GM12878 (cell line): ENCODE measurements around the gene MRGPRG. TPM values are rescaled to one million over a fixed set of nuclear protein-coding genes. Genes with fewer than 3 reads are reported as not detected.

Source experiments
- ATAC-seq: fragments of 200-7000 bp; cut with Tn5 transposase; 3 replicates; pipeline ENCODE4 v1.9.1; 2020; ENCODE audit warnings: mild to moderate bottlenecking, moderate library complexity
- BruUV-seq: library from RNA; stranded (reverse); fragments of 400-500 nt; replicated peaks from 2 replicates; lab custom pipeline; 2021; lab: Mats Ljungman, UMichigan
- CTCF ChIA-PET: fragments of 300-600 bp; sonication (Branson Sonifier 250); formaldehyde crosslinking; extraction: SDS; loops from one replicate; lab custom pipeline; 2021; ENCODE audit warnings: inconsistent platforms; lab: Yijun Ruan, JAX
- POLR2A ChIA-PET: fragments of 350-600 bp; formaldehyde crosslinking; extraction: SDS; loops from one replicate; lab custom pipeline; 2021; ENCODE audit warnings: inconsistent platforms; lab: Charles Lee
- RAD21 ChIA-PET: fragments of 300-600 bp; sonication (Branson Sonifier 250); formaldehyde crosslinking; loops from one replicate; lab custom pipeline; 2023; ENCODE audit warnings: antibody characterized with exemption; ENCODE audit not compliant: unreplicated experiment; lab: Charles Lee
- SMC1A ChIA-PET: fragments of 300-600 bp; sonication (Branson Sonifier 250); formaldehyde crosslinking; loops from one replicate; lab custom pipeline; 2023; ENCODE audit not compliant: unreplicated experiment, uncharacterized antibody; lab: Charles Lee
- DNase-seq: peaks from one replicate; pipeline ENCODE4 v3.0.0-alpha.2; 2011; ENCODE audit warnings: low read depth, low spot score
- FAIRE-seq: peaks from 3 replicates; lab custom pipeline; 2011; peaks lifted over from hg19 to GRCh38; lab: Jason Lieb, UNC
- H2AFZ ChIP-seq: 2 replicates; pipeline ENCODE4 v1.6.0; 2011; ENCODE audit warnings: low read depth, low read length, control low read depth; ENCODE audit not compliant: control insufficient read depth
- H3K27ac ChIP-seq: 2 replicates; pipeline ENCODE4 v1.5.1; 2011; ENCODE audit warnings: control low read depth; ENCODE audit not compliant: control insufficient read depth, insufficient read depth
- H3K27me3 ChIP-seq, 2 experiments: replicated peaks in 1 of 2; 2 replicates each; pipeline versions ENCODE4 v1.6.0 to v1.6.1; 2011; ENCODE audit warnings: low read length in 1 of 2; ENCODE audit not compliant: control insufficient read depth in 2 of 2, insufficient read depth in 2 of 2
- H3K36me3 ChIP-seq, 2 experiments: 2 replicates each; pipeline ENCODE4 v1.5.1; 2011; ENCODE audit warnings: low read length in 1 of 2; ENCODE audit not compliant: control insufficient read depth in 2 of 2, insufficient read depth in 2 of 2
- H3K4me1 ChIP-seq: 2 replicates; pipeline ENCODE4 v1.6.1; 2011; ENCODE audit warnings: mild to moderate bottlenecking, low read length, moderate library complexity, mixed read lengths; ENCODE audit not compliant: control insufficient read depth, insufficient read depth
- H3K4me2 ChIP-seq: 2 replicates; pipeline ENCODE4 v1.6.0; 2011; ENCODE audit warnings: control low read depth; ENCODE audit not compliant: control insufficient read depth, insufficient read depth
- H3K4me3 ChIP-seq: fragments of 200-600 bp; sonication (generic); 2 replicates; pipeline ENCODE4 v1.5.1; 2016
- H3K79me2 ChIP-seq: 2 replicates; pipeline ENCODE4 v1.6.0; 2011; ENCODE audit warnings: low read length; ENCODE audit not compliant: control insufficient read depth, insufficient read depth
- H3K9ac ChIP-seq: 2 replicates; pipeline ENCODE4 v1.8.0; 2011; ENCODE audit warnings: low read length, control low read depth, mixed read lengths; ENCODE audit not compliant: control insufficient read depth, insufficient read depth
- H3K9me3 ChIP-seq: replicated peaks from 3 replicates; pipeline ENCODE4 v1.5.1; 2011; ENCODE audit warnings: mild to moderate bottlenecking, low read length; ENCODE audit not compliant: control insufficient read depth, insufficient read depth
- H4K20me1 ChIP-seq: 2 replicates; pipeline ENCODE4 v1.6.0; 2011; ENCODE audit not compliant: control insufficient read depth, insufficient read depth
- HDAC2 ChIP-seq: fragments of 200-600 bp; sonication (generic); IDR thresholded peaks from 2 replicates; pipeline ENCODE4 v1.6.1; 2017
- NR2F1 ChIP-seq: fragments of 450-650 bp; conservative IDR thresholded peaks from 2 replicates; pipeline ENCODE4 v1.6.1; 2017; ENCODE audit warnings: mild to moderate bottlenecking
- NRF1 ChIP-seq: conservative IDR thresholded peaks from 2 replicates; pipeline ENCODE4 v1.6.1; 2011; ENCODE audit warnings: mild to moderate bottlenecking, low read depth, low read length, improper control_type of control experiment
- PAX8 ChIP-seq: fragments of 450-650 bp; IDR thresholded peaks from 2 replicates; pipeline ENCODE4 v1.6.1; 2017; ENCODE audit warnings: mild to moderate bottlenecking, moderate library complexity
- POLR2AphosphoS5 ChIP-seq: IDR thresholded peaks from 2 replicates; pipeline ENCODE4 v1.6.1; 2011; ENCODE audit warnings: mild to moderate bottlenecking, low read length, inconsistent platforms
- SIN3A ChIP-seq: IDR thresholded peaks from 2 replicates; pipeline ENCODE4 v1.6.1; 2012; ENCODE audit warnings: low read depth, low read length, improper control_type of control experiment
- SMAD1 ChIP-seq: fragments of 450-650 bp; IDR thresholded peaks from 2 replicates; pipeline ENCODE4 v1.6.1; 2018; ENCODE audit warnings: mild to moderate bottlenecking, low read depth; ENCODE audit not compliant: partially characterized antibody
- TARDBP ChIP-seq: IDR thresholded peaks from 2 replicates; pipeline ENCODE4 v1.6.1; 2016; ENCODE audit warnings: borderline replicate concordance
- TCF3 ChIP-seq: IDR thresholded peaks from 2 replicates; pipeline ENCODE4 v1.6.1; 2012; ENCODE audit warnings: low read depth, mild to moderate bottlenecking, low read length, borderline replicate concordance; ENCODE audit not compliant: insufficient read depth
- WGBS: methylation state at CpG from one replicate; pipeline ENCODE4 v1.1.6; 2016; ENCODE audit warnings: low lambda C conversion rate; ENCODE audit not compliant: insufficient replicate concordance, insufficient coverage; ENCODE audit errors: missing lambda C conversion rate; 5-methylcytosine and 5-hydroxymethylcytosine counted together
- in situ Hi-C: fragments of 300-500 bp; cut with MboI; formaldehyde crosslinking; loops from 9 replicates; pipeline ENCODE4 v1.14.3; 2018; ENCODE audit warnings: mixed read lengths
- intact Hi-C: fragments of 100-400 bp; cut with micrococcal nuclease; formaldehyde crosslinking; loops from one replicate; pipeline ENCODE4 v1.14.2; 2022; ENCODE audit not compliant: unreplicated experiment
- polyA plus RNA-seq, 11 experiments: library from polyadenylated mRNA; depleted of rRNA in 4 of 11; unstranded in 6 of 11; stranded (reverse) in 5 of 11; fragments of >200 nt; fragmentation: Nextera tagmentation in 4 of 11; fragmentation: Illumina TruSeq in 1 of 11; extraction: Ambion mirVana in 4 of 11; extraction: Trizol in 1 of 11; gene quantifications; 1 replicate in 1 of 11; 2 replicates in 10 of 11; pipeline versions ENCODE4 v1.2.1 to v1.2.3, GENCODE V29; 2011 to 2016; ENCODE audit warnings: inconsistent platforms in 2 of 11, missing spikeins in 2 of 11, low read depth in 1 of 11
- total RNA-seq, 4 experiments: library from RNA; depleted of rRNA in 3 of 4; stranded (reverse); fragments of >200 nt in 3 of 4; fragmentation: Illumina TruSeq in 1 of 4; extraction: Trizol in 1 of 4; gene quantifications; 2 replicates each; pipeline versions ENCODE4 v1.2.1 to v1.2.3, GENCODE V29; 2013 to 2021
- TF ChIP-seq, protein P1 (sequence below): fragments of 150-350 bp; IDR thresholded peaks from 2 replicates; pipeline ENCODE4 v1.6.1; 2014; ENCODE audit warnings: mild to moderate bottlenecking, low read depth, low read length

MRGPRG gene
- total and polyA plus RNA-seq, 10 of the 15 experiments (the other 5 are each of a cell fraction or from before 2014, with no cell fraction given) = not detected

DNA sequence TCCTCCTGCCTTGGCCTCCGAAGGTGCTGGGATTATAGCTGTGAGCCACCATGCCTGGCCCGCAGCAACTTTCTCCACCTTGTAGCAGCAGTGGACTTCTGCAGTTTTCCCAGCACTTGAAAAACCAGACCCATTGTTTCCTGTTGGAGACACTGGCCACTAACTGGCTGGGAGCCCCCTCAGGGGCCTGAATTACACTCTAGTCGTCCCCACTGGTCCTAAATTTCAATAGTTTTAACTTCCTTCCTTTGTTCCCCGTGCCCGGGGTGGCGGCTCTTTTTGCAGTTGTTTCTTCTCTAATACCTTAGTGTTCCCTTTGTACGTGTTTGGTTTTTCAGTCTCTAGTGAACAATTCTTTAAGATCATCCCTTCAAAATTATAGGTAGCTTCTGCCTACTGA, 16.2 kb upstream of the MRGPRG start:
- Histone ChIP-seq H4K20me1 (no peaks in the 10 kb centered on the region), H3K36me3 (no peaks in the 10 kb centered on the region), H3K79me2 (no peaks in the 10 kb centered on the region), H3K27ac (no peak overlapping the region), H3K4me3 (no peak overlapping the region), H3K9me3 (no peaks in the 10 kb centered on the region), H3K27me3 (no peaks in the 10 kb centered on the region; a peak in 2 of 4 replicates), H2AFZ (no peak overlapping the region), H3K9ac (no peak overlapping the region), H3K4me1 (no peaks in the 10 kb centered on the region)
- WGBS = 37% methylated on average over 7 of the region's 7 CpGs
- FAIRE-seq (no peak), ATAC-seq (no peak), DNase-seq (no peak)
- ChIA-PET SMC1A (no interaction called here), POLR2A (no interaction called here), CTCF (no interaction called here), RAD21 (no interaction called here)
- BruUV-seq = no TSS peak
- intact Hi-C loops = loop anchor here (10.0 kb wide), 1 partner anchor 180 kb away; no protein-coding TSS in a partner anchor
- TF ChIP-seq POLR2AphosphoS5 (no peak), NRF1 (no peak), TARDBP (no peak), HDAC2 (no peak), NR2F1 (no peak), TCF3 (no peak)
- TF ChIP-seq, all 136 proteins: peak for 0
- H3K4me2 ChIP-seq = no peak overlapping the region
- in situ Hi-C loops = no loop called here

DNA sequence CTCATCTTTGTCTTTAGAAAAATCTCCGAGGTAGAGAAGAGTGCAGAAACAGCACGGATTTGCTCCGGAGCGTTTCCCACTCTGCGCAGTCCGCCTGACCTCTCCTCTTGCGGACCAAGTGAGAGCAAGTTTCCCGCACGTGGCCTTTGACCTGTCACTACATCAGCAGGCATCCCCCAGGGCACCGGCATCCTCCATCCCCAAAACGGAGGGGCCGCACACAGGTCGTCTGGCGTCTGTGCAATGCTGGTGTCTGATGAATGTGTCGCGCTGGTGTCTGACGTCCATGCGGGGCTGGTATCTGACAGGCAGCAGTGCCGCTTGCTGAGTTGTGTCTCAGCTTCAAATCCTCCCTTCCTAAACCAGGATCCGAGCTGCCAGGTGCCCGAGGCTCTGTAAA, 14.3 kb upstream of the MRGPRG start:
- H3K4me2 ChIP-seq = no peak overlapping the region
- H3K27ac ChIP-seq = no peak overlapping the region
- no peak for DNase-seq
- ATAC-seq = no peak
- no peaks in the 10 kb centered on the region for H4K20me1 ChIP-seq
- 42% methylated on average over 21 of the region's 21 CpGs for WGBS
- H3K9me3 ChIP-seq = no peaks in the 10 kb centered on the region
- H3K27me3 ChIP-seq = no peaks in the 10 kb centered on the region; a peak in 2 of 4 replicates
- SMC1A ChIA-PET = no interaction called here
- TF ChIP-seq SIN3A (no peak), PAX8 (no peak), SMAD1 (no peak)
- TF ChIP-seq, protein P1, sequence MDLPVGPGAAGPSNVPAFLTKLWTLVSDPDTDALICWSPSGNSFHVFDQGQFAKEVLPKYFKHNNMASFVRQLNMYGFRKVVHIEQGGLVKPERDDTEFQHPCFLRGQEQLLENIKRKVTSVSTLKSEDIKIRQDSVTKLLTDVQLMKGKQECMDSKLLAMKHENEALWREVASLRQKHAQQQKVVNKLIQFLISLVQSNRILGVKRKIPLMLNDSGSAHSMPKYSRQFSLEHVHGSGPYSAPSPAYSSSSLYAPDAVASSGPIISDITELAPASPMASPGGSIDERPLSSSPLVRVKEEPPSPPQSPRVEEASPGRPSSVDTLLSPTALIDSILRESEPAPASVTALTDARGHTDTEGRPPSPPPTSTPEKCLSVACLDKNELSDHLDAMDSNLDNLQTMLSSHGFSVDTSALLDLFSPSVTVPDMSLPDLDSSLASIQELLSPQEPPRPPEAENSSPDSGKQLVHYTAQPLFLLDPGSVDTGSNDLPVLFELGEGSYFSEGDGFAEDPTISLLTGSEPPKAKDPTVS = no peak
- no peaks in the 10 kb centered on the region for H3K4me1 ChIP-seq
- CTCF ChIA-PET = no interaction called here
- BruUV-seq = no TSS peak
- no peak overlapping the region for H2AFZ ChIP-seq
- no peaks in the 10 kb centered on the region for H3K36me3 ChIP-seq
- in situ Hi-C loops = no loop called here
- RAD21 ChIA-PET = no interaction called here
- H3K9ac ChIP-seq = no peak overlapping the region
- POLR2A ChIA-PET = no interaction called here
- H3K79me2 ChIP-seq = no peaks in the 10 kb centered on the region
- intact Hi-C loops = loop anchor here (10.0 kb wide), 1 partner anchor 182 kb away; no protein-coding TSS in a partner anchor
- H3K4me3 ChIP-seq = no peak overlapping the region
- FAIRE-seq = no peak
